NB4 (cell line): Measurements from ENCODE around the gene SUPT16H.

Experiments used
- DNase-seq: peaks from one replicate; pipeline ENCODE4 v3.0.0; 2010; ENCODE audit warnings: low read depth
- H3K4me3 ChIP-seq: one replicate; pipeline ENCODE4 v1.5.1; 2011; ENCODE audit warnings: mild to moderate bottlenecking, low read depth, low read length, moderate library complexity
- CTCF ChIP-seq: IDR thresholded peaks from one replicate; pipeline ENCODE4 v1.5.1; 2012; ENCODE audit warnings: low read depth, low read length
- MAX ChIP-seq: IDR thresholded peaks from 2 replicates; pipeline ENCODE4 v1.6.1; 2011; ENCODE audit warnings: low read depth, low read length
- MYC ChIP-seq: IDR thresholded peaks from 2 replicates; pipeline ENCODE4 v1.6.1; 2011; ENCODE audit warnings: low read depth, low read length
- POLR2A ChIP-seq: IDR thresholded peaks from 2 replicates; pipeline ENCODE4 v1.6.1; 2011; ENCODE audit warnings: mild to moderate bottlenecking; ENCODE audit not compliant: insufficient read length; ENCODE audit errors: extremely low read depth

Gene SUPT16H

GRCh38 chr14:21369949-21370679, 13.7 kb downstream of the SUPT16H start:
- TF ChIP-seq POLR2A (no peak), CTCF (no peak), MYC (no peak), MAX (no peak)
- no peak overlapping the region for H3K4me3 ChIP-seq
- no peak for DNase-seq

GRCh38 chr14:21367582-21368144, 16.2 kb downstream of the SUPT16H start:
- TF ChIP-seq CTCF (no peak), POLR2A (no peak), MYC (no peak), MAX (no peak)
- no peak for DNase-seq
- H3K4me3 ChIP-seq: no peak overlapping the region

- no peak overlapping the region for H3K4me3 ChIP-seq
- DNase-seq: no peak
- no peak for TF ChIP-seq POLR2A
- no peak for TF ChIP-seq MYC
- TF ChIP-seq CTCF: no peak
- no peak for TF ChIP-seq MAX
These were observed 27.3 kb downstream of the SUPT16H start for GRCh38 chr14:21356511-21356910.

- peak; percentile 77 for DNase-seq
- TF ChIP-seq POLR2A (no peak), CTCF (no peak), MYC (no peak), MAX (no peak)
- no peak overlapping the region for H3K4me3 ChIP-seq
These were observed 31.2 kb downstream of the SUPT16H start for GRCh38 chr14:21352587-21352986.

- DNase-seq: no peak
- no peak overlapping the region for H3K4me3 ChIP-seq
- no peak for TF ChIP-seq CTCF
- TF ChIP-seq MYC: no peak
These were observed 33.3 kb downstream of the SUPT16H start for GRCh38 chr14:21350539-21350938.
